H9 (cell line): Measurements from ENCODE around the gene SFMBT2. TPM values are rescaled to one million over a fixed set of nuclear protein-coding genes. Genes with fewer than 3 reads are reported as not detected.

Source experiments
- DNase-seq: peaks from one replicate; pipeline ENCODE4 v3.0.0-alpha.2; 2017
- H2AFZ ChIP-seq: one replicate; pipeline ENCODE4 v1.6.1; 2013; ENCODE audit warnings: mild to moderate bottlenecking, low read length, control low read depth, moderate library complexity
- H2AK5ac ChIP-seq: 2 replicates; pipeline ENCODE4 v1.6.1; 2013; ENCODE audit warnings: low read length, control low read depth, mixed read lengths; ENCODE audit not compliant: insufficient read length
- H2BK120ac ChIP-seq: one replicate; pipeline ENCODE4 v1.6.1; 2013; ENCODE audit warnings: low read depth, mild to moderate bottlenecking, low read length, control low read depth, inconsistent platforms; ENCODE audit not compliant: poor library complexity, severe bottlenecking
- H2BK12ac ChIP-seq: 2 replicates; pipeline ENCODE4 v1.6.1; 2013; ENCODE audit warnings: low read length, control low read depth, mixed read lengths, low read depth; ENCODE audit not compliant: insufficient read length
- H2BK15ac ChIP-seq: 2 replicates; pipeline ENCODE4 v1.6.1; 2013; ENCODE audit warnings: low read depth, low read length, control low read depth
- H2BK20ac ChIP-seq: one replicate; pipeline ENCODE4 v1.6.1; 2013; ENCODE audit warnings: low read depth, mild to moderate bottlenecking, low read length, control low read depth, inconsistent platforms; ENCODE audit not compliant: poor library complexity, severe bottlenecking
- H2BK5ac ChIP-seq: 2 replicates; pipeline ENCODE4 v1.6.1; 2013; ENCODE audit warnings: low read length, control low read depth, mixed read lengths; ENCODE audit not compliant: insufficient read length
- H3K14ac ChIP-seq: 2 replicates; pipeline ENCODE4 v1.6.1; 2013; ENCODE audit warnings: low read length, control low read depth; ENCODE audit not compliant: insufficient read depth
- H3K18ac ChIP-seq: 2 replicates; pipeline ENCODE4 v1.6.1; 2013; ENCODE audit warnings: low read depth, mild to moderate bottlenecking, mixed read lengths, low read length, control low read depth; ENCODE audit not compliant: insufficient read length
- H3K23ac ChIP-seq: 2 replicates; pipeline ENCODE4 v1.6.1; 2013; ENCODE audit warnings: low read length, control low read depth, mixed read lengths, low read depth; ENCODE audit not compliant: insufficient read length
- H3K23me2 ChIP-seq: 2 replicates; pipeline ENCODE4 v1.6.1; 2013; ENCODE audit warnings: low read depth, mild to moderate bottlenecking, mixed read lengths, low read length, control low read depth; ENCODE audit not compliant: insufficient read length, poor library complexity, severe bottlenecking
- H3K27ac ChIP-seq: 2 replicates; pipeline ENCODE4 v1.5.1; 2013; ENCODE audit warnings: low read length, control low read depth, mixed read lengths, low read depth; ENCODE audit not compliant: insufficient read length
- H3K27me3 ChIP-seq: 2 replicates; pipeline ENCODE4 v1.6.1; 2013; ENCODE audit warnings: low read length, control low read depth, inconsistent platforms; ENCODE audit not compliant: insufficient read depth
- H3K4ac ChIP-seq: 2 replicates; pipeline ENCODE4 v1.6.1; 2013; ENCODE audit warnings: low read depth, mild to moderate bottlenecking, control low read depth, inconsistent platforms, low read length, moderate library complexity
- H3K4me1 ChIP-seq: 2 replicates; pipeline ENCODE4 v1.6.1; 2013; ENCODE audit warnings: low read length, control low read depth, inconsistent platforms; ENCODE audit not compliant: insufficient read depth
- H3K4me2 ChIP-seq: 2 replicates; pipeline ENCODE4 v1.6.1; 2013; ENCODE audit warnings: low read length, control low read depth, mixed read lengths; ENCODE audit not compliant: insufficient read length, insufficient read depth
- H3K56ac ChIP-seq: 2 replicates; pipeline ENCODE4 v1.6.1; 2013; ENCODE audit warnings: low read depth, mild to moderate bottlenecking, mixed read lengths, low read length, control low read depth; ENCODE audit not compliant: insufficient read length
- H3K79me1 ChIP-seq: 2 replicates; pipeline ENCODE4 v1.6.1; 2013; ENCODE audit warnings: low read depth, mild to moderate bottlenecking, moderate library complexity, low read length, control low read depth, inconsistent platforms; ENCODE audit not compliant: insufficient read depth, poor library complexity, severe bottlenecking
- H3K79me2 ChIP-seq: 2 replicates; pipeline ENCODE4 v1.6.1; 2013; ENCODE audit warnings: low read length, control low read depth, inconsistent platforms; ENCODE audit not compliant: insufficient read depth
- H3K9ac ChIP-seq: 2 replicates; pipeline ENCODE4 v1.6.1; 2013; ENCODE audit warnings: low read length, control low read depth, mixed read lengths; ENCODE audit not compliant: insufficient read length; ENCODE audit errors: extremely low read depth
- H3K9me3 ChIP-seq: one replicate; pipeline ENCODE4 v1.6.1; 2013; ENCODE audit warnings: low read depth, low read length, inconsistent platforms; ENCODE audit not compliant: control insufficient read depth
- H3T11ph ChIP-seq: one replicate; pipeline ENCODE4 v1.6.1; 2013; ENCODE audit warnings: mild to moderate bottlenecking, low read length, control low read depth, inconsistent platforms
- H4K20me1 ChIP-seq: one replicate; pipeline ENCODE4 v1.6.1; 2013; ENCODE audit not compliant: control insufficient read depth, insufficient read length, insufficient read depth
- H4K5ac ChIP-seq: 2 replicates; pipeline ENCODE4 v1.6.1; 2013; ENCODE audit warnings: low read depth, mild to moderate bottlenecking, mixed read lengths, low read length, control low read depth; ENCODE audit not compliant: insufficient read length
- H4K8ac ChIP-seq: replicated peaks from 2 replicates; pipeline ENCODE4 v1.6.1; 2013; ENCODE audit warnings: low read length, control low read depth, mixed read lengths, low read depth; ENCODE audit not compliant: insufficient read length
- H4K91ac ChIP-seq: 2 replicates; pipeline ENCODE4 v1.6.1; 2013; ENCODE audit warnings: low read depth, mild to moderate bottlenecking, moderate library complexity, mixed read lengths, low read length, control low read depth; ENCODE audit not compliant: insufficient read length
- H3K27ac Mint-ChIP-seq, 3 experiments: 2 replicates in 2 of 3; 3 replicates in 1 of 3; pipeline ENCODE4 v1.8.0; 2020 to 2021; ENCODE audit warnings: mixed read lengths in 3 of 3, mild to moderate bottlenecking in 1 of 3, moderate library complexity in 1 of 3
- H3K27me3 Mint-ChIP-seq: 2 replicates; pipeline ENCODE4 v1.8.0; 2021; ENCODE audit warnings: low read depth, mild to moderate bottlenecking, moderate library complexity, mixed read lengths
- H3K36me3 Mint-ChIP-seq, 3 experiments: 2 replicates in 2 of 3; 3 replicates in 1 of 3; pipeline ENCODE4 v1.8.0; 2020 to 2021; ENCODE audit warnings: low read depth in 3 of 3, mixed read lengths in 3 of 3; ENCODE audit not compliant: insufficient read depth in 1 of 3
- H3K4me1 Mint-ChIP-seq, 2 experiments: 2 replicates each; pipeline ENCODE4 v1.8.0; 2020; ENCODE audit warnings: mixed read lengths in 2 of 2
- H3K4me3 Mint-ChIP-seq, 2 experiments: 2 replicates in 1 of 2; 3 replicates in 1 of 2; pipeline ENCODE4 v1.8.0; 2020 to 2021; ENCODE audit warnings: mild to moderate bottlenecking in 2 of 2, mixed read lengths in 2 of 2, moderate library complexity in 1 of 2
- H3K9me3 Mint-ChIP-seq, 2 experiments: 2 replicates in 1 of 2; 3 replicates in 1 of 2; pipeline ENCODE4 v1.8.0; 2020; ENCODE audit warnings: mild to moderate bottlenecking in 2 of 2, mixed read lengths in 2 of 2, moderate library complexity in 1 of 2
- CTCF ChIP-seq: fragments of 200-600 bp; sonication (generic); conservative IDR thresholded peaks from 3 replicates; pipeline ENCODE4 v1.8.0; 2021; ENCODE audit warnings: antibody characterized with exemption, mild to moderate bottlenecking
- WGBS: extraction: QIAGEN DNeasy Blood & Tissue Kit; methylation state at CpG from one replicate; pipeline ENCODE4 v1.1.7; 2013; ENCODE audit warnings: missing lambda C conversion rate, low lambda C conversion rate, mixed read lengths; ENCODE audit not compliant: insufficient read length; ENCODE audit errors: extremely low coverage; 5-methylcytosine and 5-hydroxymethylcytosine counted together
- total RNA-seq: library from RNA; stranded (reverse); gene quantifications from 2 replicates; pipeline ENCODE4 v1.2.1, GENCODE V29; 2021

SFMBT2 gene
- total RNA-seq, 1 experiment from 2014 or later: 5.3 TPM

GRCh38 chr10:7152982-7153381, 257.9 kb downstream of the SFMBT2 start:
- Histone ChIP-seq H2BK5ac (no peak overlapping the region), H3K14ac (no peak overlapping the region), H4K5ac (no peak overlapping the region), H3K56ac (no peak overlapping the region), H4K91ac (no peak overlapping the region), H2BK12ac (no peak overlapping the region), H3K18ac (no peak overlapping the region), H4K20me1 (no peaks in the 10 kb centered on the region), H2BK120ac (no peak overlapping the region), H2BK20ac (no peak overlapping the region), H3K4me1 (no peaks in the 10 kb centered on the region), H2AK5ac (no peak overlapping the region), H3K27me3 (no peaks in the 10 kb centered on the region), H2AFZ (no peak overlapping the region), H3K23me2 (no peaks in the 10 kb centered on the region), H3K9me3 (no peaks in the 10 kb centered on the region), H3K4me2 (no peak overlapping the region), H3K9ac (no peak overlapping the region), H3K27ac (no peak overlapping the region), H3K79me2 (no peaks in the 10 kb centered on the region), H3K4ac (no peak overlapping the region), H3K79me1 (no peaks in the 10 kb centered on the region), H4K8ac (no peak overlapping the region), H2BK15ac (no peak overlapping the region), H3T11ph (no peak overlapping the region), H3K23ac (no peak overlapping the region)
- no CpG with 5 or more reads among the region's 3 CpGs for WGBS
- Mint-ChIP-seq H3K4me3 (no peak overlapping the region), H3K4me1 (no peaks in the 10 kb centered on the region), H3K36me3 (no peaks in the 10 kb centered on the region), H3K27ac (no peak overlapping the region), H3K9me3 (no peaks in the 10 kb centered on the region), H3K27me3 (peaks cover 4% of the 10 kb centered on the region)
- no peak for TF ChIP-seq CTCF
- no peak for DNase-seq
